ENCODE results near the gene DOCK4.

The DOCK4 gene

DNA sequence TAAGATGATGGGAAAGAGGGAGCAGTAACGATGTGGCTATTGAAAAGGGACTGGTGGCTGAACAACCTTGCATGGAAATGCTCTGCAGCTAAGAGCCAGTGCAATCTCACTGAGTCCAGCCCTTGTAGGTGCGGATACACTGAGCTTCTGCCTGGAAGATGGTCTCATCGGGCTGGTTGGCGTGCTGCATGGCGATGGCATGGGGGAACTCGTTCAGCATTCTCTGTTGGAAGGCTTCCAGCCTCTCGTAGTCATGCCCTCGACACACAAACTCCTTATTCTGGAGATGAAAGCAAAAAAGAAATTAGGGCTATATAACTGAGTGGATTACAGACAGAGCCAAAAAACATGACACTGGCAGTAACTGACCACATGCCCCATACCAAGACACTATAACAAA, 446.2 kb downstream of the DOCK4 start:
- Mint-ChIP-seq H3K9me3 (no peaks in the 10 kb centered on the region), H3K4me3 (no peak overlapping the region), H3K27ac (no peak overlapping the region), H3K36me3 (ENCODE audit: low read depth) (peaks cover 30% of the 10 kb centered on the region), H3K27me3 (ENCODE audit: low read depth) (no peaks in the 10 kb centered on the region), H3K4me1 (peaks cover 23% of the 10 kb centered on the region)
- TF ChIP-seq CTCF (IDR thresholded peaks at IDR 0.05; ENCODE audit: unreplicated experiment in 3 of 3), result no peak

DNA sequence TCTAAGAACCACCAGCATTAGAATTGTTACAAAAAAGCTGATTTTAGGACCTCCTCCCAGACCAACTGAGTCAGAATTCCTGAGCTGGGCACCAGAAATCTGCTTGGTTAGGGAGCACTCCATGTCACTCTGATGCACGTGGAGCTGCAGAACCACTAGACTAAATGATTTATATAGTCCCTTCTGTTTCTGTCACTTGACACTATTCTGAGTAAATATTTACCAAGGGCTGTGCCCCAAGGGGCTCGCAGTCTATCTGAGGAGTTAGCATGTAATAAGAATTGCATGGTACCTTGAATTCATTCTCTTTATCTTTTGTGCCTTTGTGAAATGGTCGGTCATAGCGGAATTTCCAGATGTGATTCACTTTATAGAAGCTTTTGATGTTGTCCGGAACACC, 447.9 kb downstream of the DOCK4 start:
- TF ChIP-seq CTCF (IDR thresholded peaks at IDR 0.05; ENCODE audit: unreplicated experiment in 3 of 3), result no peak
- H3K36me3 Mint-ChIP-seq (ENCODE audit: low read depth), result peaks cover 33% of the 10 kb centered on the region
- H3K4me3 Mint-ChIP-seq, result no peak overlapping the region
- no peaks in the 10 kb centered on the region for H3K27me3 Mint-ChIP-seq (ENCODE audit: low read depth)
- peaks cover 34% of the 10 kb centered on the region for H3K4me1 Mint-ChIP-seq
- H3K27ac Mint-ChIP-seq, result no peak overlapping the region
- no peaks in the 10 kb centered on the region for H3K9me3 Mint-ChIP-seq

- peaks cover 34% of the 10 kb centered on the region for H3K4me1 Mint-ChIP-seq
- no peak for TF ChIP-seq CTCF (IDR thresholded peaks at IDR 0.05; ENCODE audit: unreplicated experiment in 3 of 3)
- H3K36me3 Mint-ChIP-seq (ENCODE audit: low read depth), result peaks cover 38% of the 10 kb centered on the region
- no peaks in the 10 kb centered on the region for H3K9me3 Mint-ChIP-seq
- no peaks in the 10 kb centered on the region for H3K27me3 Mint-ChIP-seq (ENCODE audit: low read depth)
- peak overlapping the region; percentile 57 to 74 (median 71) for H3K4me3 Mint-ChIP-seq
- H3K27ac Mint-ChIP-seq, result peak overlapping the region; percentile 29 to 54 (median 53)
Observed at GRCh38 chr7:111756687-111757178, 449.5 kb downstream of the DOCK4 start.

GRCh38 chr7:111755383-111755782, 450.8 kb downstream of the DOCK4 start:
- H3K36me3 Mint-ChIP-seq (ENCODE audit: low read depth), result peaks cover 38% of the 10 kb centered on the region
- peak overlapping the region in 2 of 3 experiments; percentile 32 to 63 for H3K27ac Mint-ChIP-seq
- H3K4me3 Mint-ChIP-seq, result no peak overlapping the region
- TF ChIP-seq CTCF (IDR thresholded peaks at IDR 0.05; ENCODE audit: unreplicated experiment in 3 of 3), result no peak
- peaks cover 34% of the 10 kb centered on the region for H3K4me1 Mint-ChIP-seq
- no peaks in the 10 kb centered on the region for H3K27me3 Mint-ChIP-seq (ENCODE audit: low read depth)
- H3K9me3 Mint-ChIP-seq, result no peaks in the 10 kb centered on the region

DNA sequence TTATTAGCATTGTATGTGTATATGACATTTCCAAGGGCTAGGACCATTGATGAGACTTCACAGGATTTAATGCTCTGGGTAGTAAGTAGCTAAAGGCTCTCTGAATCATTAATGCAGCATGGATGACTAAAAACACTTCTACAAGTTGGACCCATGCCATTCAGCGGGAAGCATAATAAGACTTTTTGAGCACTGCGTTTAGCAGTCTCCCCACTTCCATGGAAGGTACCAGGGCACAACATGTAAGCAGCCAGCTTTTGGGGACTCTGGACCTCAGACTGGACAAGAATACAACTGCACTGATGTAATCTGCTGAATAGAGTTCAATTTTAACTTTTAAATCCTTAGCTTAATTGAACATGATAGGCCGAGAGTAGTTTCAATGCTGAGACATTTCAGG, 452.2 kb downstream of the DOCK4 start:
- Mint-ChIP-seq H3K4me1 (peaks cover 34% of the 10 kb centered on the region), H3K4me3 (no peak overlapping the region), H3K27me3 (ENCODE audit: low read depth) (no peaks in the 10 kb centered on the region), H3K27ac (peak overlapping the region; percentile 75 to 85 (median 76)), H3K36me3 (ENCODE audit: low read depth) (peaks cover 42% of the 10 kb centered on the region), H3K9me3 (no peaks in the 10 kb centered on the region)
- no peak for TF ChIP-seq CTCF (IDR thresholded peaks at IDR 0.05; ENCODE audit: unreplicated experiment in 3 of 3)

GRCh38 chr7:111752022-111752582, 454.1 kb downstream of the DOCK4 start:
- Mint-ChIP-seq H3K27ac (peak overlapping the region in 1 of 3 experiments; percentile 22), H3K27me3 (ENCODE audit: low read depth) (no peaks in the 10 kb centered on the region), H3K4me1 (peaks cover 27% of the 10 kb centered on the region), H3K9me3 (peaks cover 3% of the 10 kb centered on the region), H3K4me3 (no peak overlapping the region), H3K36me3 (ENCODE audit: low read depth) (peaks cover 42% of the 10 kb centered on the region)
- TF ChIP-seq CTCF (IDR thresholded peaks at IDR 0.05; ENCODE audit: unreplicated experiment in 3 of 3), result peak; percentile 62 to 74 (median 65)
